Activated T-cell treated with anti-CD3 and anti-CD28 coated beads for 1 hour (primary cell): ENCODE measurements around the gene FBN1.

Experiments used
- DNase-seq: peaks from one replicate; pipeline ENCODE4 v3.0.0-alpha.2; 2020; ENCODE audit warnings: low read depth

FBN1 gene

GRCh38 chr15:48652510-48653076 lies 7.1 kb upstream of the FBN1 start:
- DNase-seq, result no peak

GRCh38 chr15:48650931-48651330 lies 5.4 kb upstream of the FBN1 start:
- DNase-seq, result no peak

DNA sequence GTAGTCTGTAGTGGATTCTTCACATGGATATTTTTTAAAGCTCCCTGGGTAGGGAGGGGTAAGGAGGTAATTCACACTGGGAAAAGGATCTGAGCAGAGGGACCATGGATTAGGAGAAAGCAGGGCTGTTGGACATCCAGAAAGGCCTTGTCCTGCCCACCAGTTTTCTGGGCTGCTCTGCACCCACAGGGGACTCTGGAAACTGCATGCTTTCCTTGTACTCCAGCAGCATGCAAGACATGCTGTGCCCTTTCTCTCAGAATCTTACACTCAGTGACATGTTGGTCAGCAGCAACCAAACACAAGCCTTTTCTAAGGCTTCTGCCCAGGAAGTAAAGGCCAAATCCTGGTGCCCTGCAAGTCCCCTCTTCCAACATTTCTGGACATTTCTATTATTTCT lies 2.5 kb upstream of the FBN1 start:
- no peak for DNase-seq

- no peak for DNase-seq
Observed at GRCh38 chr15:48646331-48646730, 822 bp upstream of the FBN1 start.

DNA sequence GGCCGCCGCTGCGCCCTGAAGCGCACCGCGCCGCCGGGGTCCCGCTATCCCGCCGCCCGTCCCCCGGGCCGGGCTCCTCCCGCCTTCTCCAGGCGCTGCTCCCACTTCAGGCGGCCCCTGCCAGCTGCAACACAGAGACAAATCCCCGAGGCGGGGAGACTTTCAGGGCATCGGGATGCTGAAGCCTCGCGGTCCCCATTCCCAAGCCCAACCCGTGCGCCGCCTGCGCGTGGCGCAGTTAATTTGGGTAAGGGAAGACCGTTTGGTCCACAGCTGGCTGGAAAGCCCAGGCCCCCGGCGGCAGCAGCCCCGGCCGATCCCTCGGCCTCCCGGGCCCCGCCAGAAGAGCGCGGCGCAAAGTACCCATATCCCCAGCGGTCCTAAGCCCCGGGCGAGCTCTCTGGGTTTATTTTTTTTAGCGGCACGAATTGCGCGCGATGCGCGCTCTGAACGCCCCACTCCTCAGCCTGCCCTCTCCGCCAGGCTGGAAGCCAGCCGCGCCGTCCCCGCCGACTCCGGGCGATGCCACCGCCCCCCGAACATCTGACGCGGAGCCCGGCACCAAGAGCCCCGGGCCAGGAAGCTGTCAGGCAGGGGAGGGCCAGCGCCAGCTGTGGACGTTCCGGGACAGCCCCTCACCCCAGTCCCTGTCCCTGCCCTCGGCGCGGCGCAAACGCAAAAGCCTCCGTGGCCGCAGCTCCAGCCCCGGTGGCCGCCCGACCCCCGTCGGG lies 517 bp downstream of the FBN1 start:
- no peak for DNase-seq

GRCh38 chr15:48644467-48644826 lies 1.1 kb downstream of the FBN1 start:
- no peak for DNase-seq

- no peak for DNase-seq
Observed at GRCh38 chr15:48643776-48644466, 1.6 kb downstream of the FBN1 start.

GRCh38 chr15:48643206-48643605 lies 2.3 kb downstream of the FBN1 start:
- no peak for DNase-seq

GRCh38 chr15:48642795-48643194 lies 2.7 kb downstream of the FBN1 start:
- no peak for DNase-seq

DNA sequence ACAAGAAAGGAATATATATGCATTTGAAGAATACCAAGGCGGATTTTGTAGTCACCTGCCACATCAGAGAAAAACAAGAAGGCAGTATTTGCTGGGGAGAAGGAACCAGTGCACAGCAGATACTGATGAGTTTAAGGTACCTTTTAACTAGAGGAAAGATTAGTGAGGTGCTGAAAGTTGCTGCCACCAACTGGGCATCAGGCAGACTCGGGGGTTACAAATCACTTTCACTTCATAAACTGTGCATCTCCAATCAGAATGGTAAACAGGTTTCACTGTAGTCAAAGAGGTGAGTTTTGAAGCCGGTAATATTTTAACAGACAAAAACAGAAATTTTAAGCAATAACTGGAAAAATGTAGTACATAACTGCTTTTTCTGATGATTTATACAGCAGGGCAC lies 4.1 kb downstream of the FBN1 start:
- DNase-seq, result no peak

DNA sequence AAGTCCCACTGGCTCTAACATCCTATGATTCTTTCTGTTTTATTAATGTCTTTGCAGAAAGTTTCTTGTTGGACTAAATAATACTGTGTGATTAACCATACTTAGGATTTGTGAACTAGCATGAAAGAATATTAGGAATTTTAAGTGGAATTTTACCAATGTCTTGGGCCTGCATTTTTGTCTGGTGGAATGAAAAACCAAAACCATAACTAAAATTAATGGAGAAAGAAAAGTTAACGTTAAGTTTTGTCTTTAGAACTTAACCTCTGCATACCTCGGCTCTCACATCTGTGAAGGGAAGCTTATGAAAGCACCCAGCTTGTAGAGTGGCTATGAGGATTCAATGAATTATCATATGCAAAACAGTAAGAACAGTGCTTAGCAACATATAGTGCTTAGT lies 6.5 kb downstream of the FBN1 start:
- DNase-seq, result no peak

- DNase-seq, result no peak
Observed at GRCh38 chr15:48637639-48638038, 7.9 kb downstream of the FBN1 start.

- DNase-seq, result no peak
Observed at GRCh38 chr15:48636511-48636910, 9.0 kb downstream of the FBN1 start.

DNA sequence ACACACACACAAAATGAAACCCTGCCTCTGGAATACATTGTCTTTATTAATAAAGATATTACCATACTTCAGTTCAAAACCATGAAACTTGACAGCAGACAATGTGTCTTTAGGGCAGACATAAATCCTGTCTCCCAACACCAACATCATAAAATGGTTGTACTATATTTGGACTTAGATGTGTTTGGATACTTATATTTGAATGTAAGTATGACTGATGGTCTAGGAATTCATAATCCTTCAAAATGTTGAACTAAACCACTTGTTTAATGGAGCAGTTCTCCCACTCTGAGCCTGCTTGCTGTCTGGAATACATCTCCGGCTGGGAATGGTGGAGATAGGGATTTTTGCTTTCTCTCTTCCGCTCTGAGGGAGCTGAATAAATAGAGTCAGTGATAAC lies 10.6 kb downstream of the FBN1 start:
- no peak for DNase-seq

- no peak for DNase-seq
Observed at GRCh38 chr15:48634096-48634495, 11.4 kb downstream of the FBN1 start.

GRCh38 chr15:48632651-48633050 lies 12.9 kb downstream of the FBN1 start:
- DNase-seq, result no peak

DNA sequence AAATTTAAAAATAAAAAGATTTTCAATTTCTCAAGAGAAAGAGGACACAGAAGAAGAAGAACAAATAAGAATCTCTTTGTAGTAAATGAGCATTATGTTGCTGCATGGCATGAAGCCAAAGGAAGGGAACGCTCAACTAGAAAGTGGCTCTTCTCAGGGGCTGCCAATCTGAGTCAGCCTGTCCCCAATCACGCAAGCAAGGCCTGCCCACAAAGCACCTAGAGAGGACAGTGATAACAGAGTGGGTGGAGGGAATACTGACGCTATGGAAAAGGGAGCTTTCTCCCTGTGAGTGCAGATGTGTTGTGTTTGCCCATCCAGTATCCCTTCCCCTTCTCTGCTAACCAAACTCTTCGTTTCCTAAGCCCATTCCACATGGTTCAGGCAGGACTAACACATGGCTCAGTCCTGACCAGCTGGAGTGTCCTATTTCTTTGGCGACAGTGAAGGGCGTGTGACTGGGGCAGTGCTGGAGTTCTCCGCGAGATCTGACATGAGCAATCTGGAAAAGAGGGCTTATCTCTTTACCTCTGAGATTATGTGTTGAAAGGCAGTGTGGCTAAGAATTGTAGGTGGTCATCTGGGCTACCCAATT lies 14.2 kb downstream of the FBN1 start:
- no peak for DNase-seq

GRCh38 chr15:48630245-48630644 lies 15.3 kb downstream of the FBN1 start:
- DNase-seq, result no peak

DNA sequence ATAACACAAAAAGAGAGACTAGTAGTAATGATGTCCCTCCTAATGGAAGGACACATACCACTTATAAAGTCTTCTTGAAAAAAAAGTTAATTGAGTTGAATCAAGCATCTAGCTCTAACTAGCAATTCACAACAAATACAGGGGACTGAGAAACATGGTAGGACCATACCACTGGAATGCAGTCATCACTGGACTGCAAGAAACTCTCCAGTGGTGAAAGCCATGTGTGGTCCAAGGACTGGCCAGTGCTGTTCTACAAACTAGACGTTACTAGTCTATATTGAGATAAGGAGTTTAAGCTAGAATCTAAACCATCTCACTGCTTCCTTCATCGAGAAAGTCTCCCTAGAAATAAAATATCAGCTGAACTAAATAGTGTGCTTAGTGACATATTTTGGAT lies 16.7 kb downstream of the FBN1 start:
- no peak for DNase-seq

- DNase-seq, result no peak
Observed at GRCh38 chr15:48627260-48627940, 18.1 kb downstream of the FBN1 start.

GRCh38 chr15:48625126-48625525 lies 20.4 kb downstream of the FBN1 start:
- DNase-seq, result no peak

- DNase-seq, result no peak
Observed at GRCh38 chr15:48624700-48625099, 20.8 kb downstream of the FBN1 start.

DNA sequence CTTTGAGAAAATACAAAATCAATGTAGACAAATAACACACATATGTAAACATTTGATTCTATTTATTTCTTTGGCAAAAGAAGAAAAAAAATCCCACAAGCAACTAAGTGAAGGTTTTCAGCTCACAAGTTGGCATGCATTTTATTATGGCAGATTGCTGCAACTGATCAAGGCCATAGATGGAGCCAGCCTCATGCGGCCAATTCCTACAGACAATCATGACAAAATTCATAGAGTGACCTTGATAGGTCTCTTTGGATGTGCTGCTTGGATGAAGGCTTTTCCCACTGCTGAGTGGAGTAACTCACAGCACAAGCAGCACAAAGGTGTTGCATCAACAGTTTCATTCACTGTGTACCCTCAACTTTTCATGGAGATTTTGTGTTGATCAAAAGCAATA lies 22.1 kb downstream of the FBN1 start:
- no peak for DNase-seq
